IPS-20b (cell line): ENCODE results near the gene ALAD.
"Not testable (repeated sequence)": the region's sequence is repeated elsewhere in the genome, so short reads cannot be mapped to it uniquely, and the experiment has no call there.

ENCODE experiments used
- H3K27ac ChIP-seq: one replicate; pipeline ENCODE4 v1.5.1; 2013; ENCODE audit warnings: low read length
- H3K27me3 ChIP-seq: 2 replicates; pipeline ENCODE4 v1.6.1; 2013; ENCODE audit warnings: mild to moderate bottlenecking, low read length, inconsistent platforms; ENCODE audit not compliant: insufficient read depth
- H3K36me3 ChIP-seq: 2 replicates; pipeline ENCODE4 v1.6.1; 2013; ENCODE audit warnings: low read depth, mild to moderate bottlenecking, inconsistent platforms, low read length, moderate library complexity; ENCODE audit not compliant: insufficient read depth
- H3K4me1 ChIP-seq: 2 replicates; pipeline ENCODE4 v1.6.1; 2013; ENCODE audit warnings: mild to moderate bottlenecking, control low read depth, inconsistent platforms, low read length, moderate library complexity; ENCODE audit not compliant: insufficient read depth
- H3K4me3 ChIP-seq: 2 replicates; pipeline ENCODE4 v1.5.1; 2013; ENCODE audit warnings: mild to moderate bottlenecking, low read length, inconsistent platforms
- H3K9ac ChIP-seq: 2 replicates; pipeline ENCODE4 v1.6.1; 2013; ENCODE audit warnings: low read depth, mild to moderate bottlenecking, inconsistent platforms, low read length, moderate library complexity
- H3K9me3 ChIP-seq: 2 replicates; pipeline ENCODE4 v1.6.1; 2013; ENCODE audit warnings: mild to moderate bottlenecking, low read depth, low read length, inconsistent platforms; ENCODE audit not compliant: insufficient read depth

The ALAD gene

GRCh38 chr9:113401027-113401792 is at the start of gene ALAD:
Gene ALAD, minus strand, starts transcription at chr9:113401284. Its CDS starts 7,725 bp downstream, at chr9:113393559.
- Histone ChIP-seq H3K27me3 (no peaks in the 10 kb centered on the region), H3K9me3 (no peaks in the 10 kb centered on the region), H3K9ac (peak within 1 kb of the TSS; percentile 71), H3K4me3 (peak within 1 kb of the TSS; percentile 86), H3K4me1 (no peaks in the 10 kb centered on the region), H3K36me3 (no peaks in the 10 kb centered on the region), H3K27ac (no peak within 1 kb of the TSS)

DNA sequence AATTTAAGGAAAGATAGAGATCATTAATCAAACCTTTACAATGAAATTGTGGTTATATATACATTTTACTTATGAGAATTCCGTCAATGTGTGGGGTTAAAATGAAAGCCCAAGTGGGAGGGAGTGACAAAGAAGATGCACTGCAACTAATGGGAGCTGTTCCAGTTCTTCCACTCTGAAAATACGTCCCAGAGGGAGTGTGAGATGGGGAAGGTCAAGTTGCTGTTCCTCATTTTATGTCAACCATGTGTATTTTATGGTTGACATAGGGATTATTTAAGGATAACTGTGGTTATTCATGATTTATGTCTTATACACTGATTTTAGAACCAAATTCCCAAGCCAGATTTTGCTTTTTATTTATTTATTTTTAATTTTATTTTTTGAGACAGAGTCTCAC is 48.3 kb upstream of the ALAD start:
- Histone ChIP-seq H3K36me3 (no peaks in the 10 kb centered on the region), H3K4me3 (no peak overlapping the region), H3K4me1 (peaks cover 3% of the 10 kb centered on the region; the same call in 1 of the 2 replicates), H3K27ac (no peak overlapping the region), H3K9me3 (no peaks in the 10 kb centered on the region), H3K27me3 (no peaks in the 10 kb centered on the region), H3K9ac (no peak overlapping the region)

GRCh38 chr9:113446323-113446740 is 45.2 kb upstream of the ALAD start:
- Histone ChIP-seq H3K4me3 (no peak overlapping the region), H3K9ac (no peak overlapping the region)

DNA sequence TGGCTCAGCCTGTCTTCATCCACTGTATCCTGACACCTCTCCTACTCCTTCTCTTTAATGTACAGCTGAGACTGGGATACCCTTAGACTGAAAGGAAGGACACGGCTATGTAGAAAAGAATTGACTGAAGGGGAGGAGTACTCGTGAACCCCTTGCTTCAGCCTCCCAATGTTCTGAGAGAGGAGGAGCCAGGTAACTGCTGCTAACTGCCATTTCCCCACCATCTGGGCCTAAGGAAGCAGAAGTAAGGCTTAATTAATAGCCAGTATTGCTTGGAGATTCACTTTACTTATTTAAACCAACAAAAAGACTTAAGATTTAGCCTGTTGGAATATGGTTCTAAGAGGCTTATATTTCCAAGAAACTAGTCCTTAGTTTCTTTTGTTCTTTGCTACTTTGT is 43.7 kb upstream of the ALAD start:
- no peak overlapping the region for H3K27ac ChIP-seq
- no peak overlapping the region for H3K4me3 ChIP-seq
- no peaks in the 10 kb centered on the region for H3K9me3 ChIP-seq

More at GRCh38 chr9:113446323-113446740, 45.2 kb upstream of the ALAD start:
- Histone ChIP-seq H3K4me1 (peaks cover 3% of the 10 kb centered on the region; the same call in 1 of the 2 replicates), H3K27ac (no peak overlapping the region), H3K9me3 (no peaks in the 10 kb centered on the region), H3K27me3 (no peaks in the 10 kb centered on the region), H3K36me3 (no peaks in the 10 kb centered on the region)

GRCh38 chr9:113437716-113438115 is 36.6 kb upstream of the ALAD start:
- not testable (repeated sequence) for H3K9ac ChIP-seq, H3K27me3 ChIP-seq, H3K27ac ChIP-seq, H3K36me3 ChIP-seq, H3K4me3 ChIP-seq, H3K9me3 ChIP-seq, H3K4me1 ChIP-seq

More for the DNA sequence above, 43.7 kb upstream of the ALAD start:
- H3K36me3 ChIP-seq = no peaks in the 10 kb centered on the region
- H3K27me3 ChIP-seq = no peaks in the 10 kb centered on the region
- H3K9ac ChIP-seq = no peak overlapping the region
- H3K4me1 ChIP-seq = peaks cover 3% of the 10 kb centered on the region; the same call in 1 of the 2 replicates

DNA sequence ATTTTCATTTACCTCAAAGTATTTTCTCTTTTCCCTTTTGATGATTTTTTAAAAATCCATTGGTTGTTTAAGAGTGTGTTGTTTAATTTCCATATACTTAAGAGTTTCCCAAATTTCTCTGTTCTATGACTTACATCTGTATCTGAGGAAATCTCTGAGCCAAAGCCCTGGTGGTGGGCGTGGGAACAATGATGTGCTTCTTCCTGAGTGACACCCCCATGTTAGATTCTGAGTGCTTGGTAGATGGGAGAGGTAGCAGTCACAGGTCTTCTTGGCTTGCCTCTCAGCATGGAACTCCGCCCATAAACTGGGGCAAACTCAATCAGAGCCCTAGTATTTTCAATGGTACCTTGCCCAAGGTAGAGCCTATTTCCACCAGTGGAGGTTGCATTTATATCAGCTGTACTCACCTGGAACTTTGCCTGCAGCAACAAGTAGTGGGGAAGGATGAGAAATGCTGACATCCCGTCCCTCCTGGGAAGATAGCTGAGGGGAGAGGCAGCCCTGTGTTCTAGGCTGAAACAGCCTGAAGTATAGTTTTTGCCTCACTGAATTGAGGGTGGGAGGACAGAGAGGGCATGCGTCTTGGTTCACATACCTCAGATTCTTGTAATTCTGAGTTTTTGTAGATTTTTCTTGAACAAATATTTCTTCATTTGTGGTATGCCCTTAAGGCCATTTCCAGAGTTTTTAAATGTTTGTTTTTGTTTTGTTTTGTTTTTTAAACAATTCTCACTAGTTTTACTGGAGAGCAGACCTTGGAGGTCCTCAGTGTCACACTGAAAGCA is 35.8 kb upstream of the ALAD start:
- Histone ChIP-seq H3K4me3 (no peak overlapping the region), H3K9ac (no peak overlapping the region), H3K9me3 (no peaks in the 10 kb centered on the region), H3K36me3 (no peaks in the 10 kb centered on the region), H3K27me3 (peaks cover 4% of the 10 kb centered on the region; the same call in 1 of the 2 replicates), H3K27ac (no peak overlapping the region), H3K4me1 (no peaks in the 10 kb centered on the region)

GRCh38 chr9:113431191-113431590 is 30.1 kb upstream of the ALAD start:
- Histone ChIP-seq H3K27ac (no peak overlapping the region), H3K27me3 (peaks cover 4% of the 10 kb centered on the region; the same call in 1 of the 2 replicates)

GRCh38 chr9:113428062-113428615 is 27.1 kb upstream of the ALAD start:
- Histone ChIP-seq H3K36me3 (no peaks in the 10 kb centered on the region), H3K27me3 (peaks cover 4% of the 10 kb centered on the region; the same call in 1 of the 2 replicates), H3K4me1 (no peaks in the 10 kb centered on the region; the same call in 1 of the 2 replicates), H3K27ac (no peak overlapping the region), H3K9me3 (no peaks in the 10 kb centered on the region), H3K4me3 (no peak overlapping the region), H3K9ac (no peak overlapping the region)

More at GRCh38 chr9:113431191-113431590, 30.1 kb upstream of the ALAD start:
- H3K4me1 ChIP-seq = no peaks in the 10 kb centered on the region
- no peak overlapping the region for H3K9ac ChIP-seq
- H3K4me3 ChIP-seq = no peak overlapping the region
- no peaks in the 10 kb centered on the region for H3K36me3 ChIP-seq
- H3K9me3 ChIP-seq = no peaks in the 10 kb centered on the region

GRCh38 chr9:113427629-113428028 is 26.5 kb upstream of the ALAD start:
- peaks cover 1% of the 10 kb centered on the region; the same call in 1 of the 2 replicates for H3K27me3 ChIP-seq
- H3K27ac ChIP-seq = no peak overlapping the region
- no peaks in the 10 kb centered on the region for H3K9me3 ChIP-seq
- H3K9ac ChIP-seq = no peak overlapping the region
- no peak overlapping the region for H3K4me3 ChIP-seq
- no peaks in the 10 kb centered on the region for H3K36me3 ChIP-seq
- H3K4me1 ChIP-seq = no peaks in the 10 kb centered on the region; the same call in 1 of the 2 replicates

- no peaks in the 10 kb centered on the region for H3K36me3 ChIP-seq
- no peaks in the 10 kb centered on the region for H3K27me3 ChIP-seq
- H3K9me3 ChIP-seq = no peaks in the 10 kb centered on the region
- H3K4me3 ChIP-seq = no peak overlapping the region
- H3K9ac ChIP-seq = no peak overlapping the region
- no peak overlapping the region for H3K27ac ChIP-seq
- H3K4me1 ChIP-seq = no peaks in the 10 kb centered on the region; the same call in 1 of the 2 replicates
Measured at GRCh38 chr9:113426701-113427100, 25.6 kb upstream of the ALAD start.

DNA sequence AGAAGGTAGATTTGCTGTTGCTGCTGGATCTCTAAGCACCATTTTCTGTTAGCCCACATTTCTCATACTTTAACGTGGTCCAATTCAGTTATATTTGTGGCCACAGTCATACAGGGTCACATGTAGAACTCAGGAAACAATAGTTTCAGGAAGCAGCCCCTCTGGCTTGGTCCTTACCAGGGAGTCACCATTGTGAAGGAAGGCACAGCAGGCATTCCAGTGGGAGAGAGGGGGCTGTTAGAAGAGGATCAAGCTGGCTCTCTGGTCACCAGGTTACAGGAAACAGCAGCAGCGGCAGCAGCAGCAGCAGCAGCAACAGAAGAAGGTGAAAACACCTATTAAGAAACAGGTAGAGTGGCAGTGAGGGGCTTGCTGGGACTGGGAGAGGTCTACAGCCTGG is 24.0 kb upstream of the ALAD start:
- no peak overlapping the region for H3K9ac ChIP-seq
- no peak overlapping the region for H3K27ac ChIP-seq
- H3K4me1 ChIP-seq = no peaks in the 10 kb centered on the region; the same call in 1 of the 2 replicates
- H3K4me3 ChIP-seq = no peak overlapping the region
- no peaks in the 10 kb centered on the region for H3K9me3 ChIP-seq
- H3K27me3 ChIP-seq = no peaks in the 10 kb centered on the region
- H3K36me3 ChIP-seq = no peaks in the 10 kb centered on the region
